SU-DHL-6 (cell line): ENCODE results near the gene RHEB.

Experiments
- EZH2phosphoT487 ChIP-seq: fragments of 200-600 bp; sonication (generic), shearing (Covaris generic); conservative IDR thresholded peaks from 2 replicates; pipeline ENCODE4 v1.6.1; 2018; ENCODE audit warnings: mild to moderate bottlenecking, antibody characterized with exemption, low read length, moderate library complexity, mixed read lengths
- TF ChIP-seq, protein P1 (sequence below): fragments of 200-600 bp; sonication (generic); IDR thresholded peaks from one replicate; pipeline ENCODE4 v1.5.1; 2017; ENCODE audit warnings: antibody characterized with exemption, mild to moderate bottlenecking, low read length, moderate library complexity; ENCODE audit not compliant: insufficient read depth, poor library complexity, severe bottlenecking

DNA sequence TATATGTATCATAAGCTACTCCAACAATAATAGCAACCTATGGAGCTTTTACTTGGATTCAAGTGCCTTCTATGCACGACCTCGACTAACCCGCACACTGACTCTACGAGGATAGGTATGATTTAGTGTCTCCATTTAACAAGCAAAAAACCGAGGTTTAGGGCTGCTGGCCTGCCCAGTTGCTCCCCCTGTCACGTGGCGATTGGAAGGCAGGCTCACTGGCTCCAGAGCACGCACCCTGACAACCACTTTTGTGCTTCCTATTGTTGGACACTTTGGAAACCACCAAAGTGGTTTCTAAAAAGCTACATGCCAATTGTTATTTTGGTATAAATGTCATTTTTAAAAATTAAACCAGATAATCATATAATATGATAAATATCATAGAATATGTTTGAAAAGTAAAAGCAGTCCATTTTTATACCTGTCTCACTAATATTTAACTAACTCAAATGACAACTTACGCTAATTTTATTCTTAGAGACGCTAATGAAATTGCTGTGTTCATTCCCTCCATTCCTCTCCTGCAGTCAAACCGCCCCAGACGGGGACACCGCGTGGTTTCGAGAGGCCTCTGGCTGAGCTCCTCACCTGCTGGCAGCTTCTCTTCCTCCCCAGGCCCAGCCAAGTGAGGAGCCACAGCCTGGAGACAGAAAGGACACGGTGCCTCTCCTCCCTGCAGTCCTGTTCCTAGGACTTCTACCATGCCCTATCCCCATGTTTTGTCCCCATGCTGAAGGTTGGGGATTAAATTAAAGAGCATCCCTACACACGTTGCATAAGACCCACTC is 22.2 kb upstream of the RHEB start:
- TF ChIP-seq, protein P1, sequence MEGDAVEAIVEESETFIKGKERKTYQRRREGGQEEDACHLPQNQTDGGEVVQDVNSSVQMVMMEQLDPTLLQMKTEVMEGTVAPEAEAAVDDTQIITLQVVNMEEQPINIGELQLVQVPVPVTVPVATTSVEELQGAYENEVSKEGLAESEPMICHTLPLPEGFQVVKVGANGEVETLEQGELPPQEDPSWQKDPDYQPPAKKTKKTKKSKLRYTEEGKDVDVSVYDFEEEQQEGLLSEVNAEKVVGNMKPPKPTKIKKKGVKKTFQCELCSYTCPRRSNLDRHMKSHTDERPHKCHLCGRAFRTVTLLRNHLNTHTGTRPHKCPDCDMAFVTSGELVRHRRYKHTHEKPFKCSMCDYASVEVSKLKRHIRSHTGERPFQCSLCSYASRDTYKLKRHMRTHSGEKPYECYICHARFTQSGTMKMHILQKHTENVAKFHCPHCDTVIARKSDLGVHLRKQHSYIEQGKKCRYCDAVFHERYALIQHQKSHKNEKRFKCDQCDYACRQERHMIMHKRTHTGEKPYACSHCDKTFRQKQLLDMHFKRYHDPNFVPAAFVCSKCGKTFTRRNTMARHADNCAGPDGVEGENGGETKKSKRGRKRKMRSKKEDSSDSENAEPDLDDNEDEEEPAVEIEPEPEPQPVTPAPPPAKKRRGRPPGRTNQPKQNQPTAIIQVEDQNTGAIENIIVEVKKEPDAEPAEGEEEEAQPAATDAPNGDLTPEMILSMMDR: no peak
- TF ChIP-seq EZH2phosphoT487: no peak
